T-helper 1 cell (primary cell): Measurements from ENCODE around the gene NSFL1C.
"Not testable (repeated sequence)": the region's sequence is repeated elsewhere in the genome, so short reads cannot be mapped to it uniquely, and the experiment has no call there.

Experiments
- DNase-seq, 5 donors: peaks; one replicate each; pipeline ENCODE4 v3.0.0-alpha.2; 2012 to 2020
- total RNA-seq, 4 donors: gene quantifications; one replicate each; lab custom pipeline; 2026; lab: John Stamatoyannopoulos, UW

The NSFL1C gene
- total RNA-seq = 36.5 to 45.5 (median 43.7) reads per million in 4 donors

DNA sequence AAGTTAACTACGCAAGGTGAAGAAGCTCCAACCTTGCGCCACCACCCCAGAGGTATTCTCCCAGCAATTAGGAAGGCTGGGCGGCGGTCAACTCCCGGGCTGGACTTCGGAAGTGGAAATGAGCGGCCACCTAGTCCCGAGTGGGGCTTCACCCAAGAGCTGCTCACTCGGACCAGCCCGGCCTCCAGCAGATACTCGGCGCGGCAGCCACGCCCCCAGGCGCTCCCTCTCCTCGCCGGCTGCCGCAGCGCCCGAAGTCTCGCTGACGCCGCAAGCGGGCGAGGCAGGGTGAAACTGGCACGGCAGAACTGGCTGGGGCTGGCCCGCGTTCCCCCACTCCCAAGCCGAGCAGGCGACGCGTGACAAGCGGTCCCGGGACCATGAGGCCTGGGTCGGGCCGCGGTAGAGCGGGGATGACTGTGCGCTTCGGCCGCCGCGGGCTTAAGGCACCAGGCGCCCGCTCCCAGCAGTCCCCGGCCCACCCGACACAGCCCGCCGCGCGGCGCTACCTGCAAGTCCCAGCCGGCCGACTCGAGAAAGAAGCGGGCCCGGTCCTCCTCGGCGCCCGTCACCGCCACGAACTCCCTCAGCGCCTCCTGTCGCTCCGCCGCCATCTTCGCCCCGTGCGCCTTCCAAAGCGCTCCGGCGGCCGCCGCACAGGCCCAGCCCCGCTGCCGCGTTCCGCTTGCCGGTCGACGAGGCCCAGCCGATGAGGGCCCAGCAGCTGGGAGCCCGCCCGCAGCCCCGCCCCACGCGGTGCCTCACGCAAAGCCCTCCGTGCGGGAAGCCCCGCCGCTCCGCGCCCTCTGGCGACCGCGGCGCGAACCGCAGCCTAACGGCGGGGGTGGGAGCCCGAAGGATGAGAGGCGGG lies at the start of gene NSFL1C:
NSFL1C (minus strand) TSS at position 639 of the 871 bp plus-strand sequence; CDS start at position 614, 25 bp downstream.
- DNase-seq = peak; percentile 93 to 98 (median 96)

GRCh38 chr20:1513801-1514200 lies 47.2 kb upstream of the NSFL1C start:
- no peak for DNase-seq

DNA sequence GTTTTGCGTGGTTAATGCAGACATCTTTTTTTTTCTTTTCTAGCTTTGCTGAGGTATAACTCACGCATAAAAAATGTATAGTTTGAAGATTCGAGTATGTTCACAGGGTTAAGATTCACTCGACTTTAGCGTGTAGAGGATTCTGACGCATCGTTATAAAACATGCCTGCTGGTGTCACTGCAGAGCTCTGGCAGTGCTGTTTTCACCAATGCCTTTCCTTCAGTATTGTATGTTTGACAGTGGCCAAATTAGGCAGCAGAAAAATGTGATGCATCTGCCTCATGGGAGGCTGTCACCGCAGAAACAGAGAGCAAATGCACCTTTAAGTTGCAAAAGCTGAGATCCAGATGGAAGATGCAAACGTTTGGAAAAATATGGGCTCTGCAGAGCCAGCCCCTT lies 42.6 kb upstream of the NSFL1C start:
- DNase-seq = peak in 3 of 5 donors; percentile 7 to 10 (median 10)

DNA sequence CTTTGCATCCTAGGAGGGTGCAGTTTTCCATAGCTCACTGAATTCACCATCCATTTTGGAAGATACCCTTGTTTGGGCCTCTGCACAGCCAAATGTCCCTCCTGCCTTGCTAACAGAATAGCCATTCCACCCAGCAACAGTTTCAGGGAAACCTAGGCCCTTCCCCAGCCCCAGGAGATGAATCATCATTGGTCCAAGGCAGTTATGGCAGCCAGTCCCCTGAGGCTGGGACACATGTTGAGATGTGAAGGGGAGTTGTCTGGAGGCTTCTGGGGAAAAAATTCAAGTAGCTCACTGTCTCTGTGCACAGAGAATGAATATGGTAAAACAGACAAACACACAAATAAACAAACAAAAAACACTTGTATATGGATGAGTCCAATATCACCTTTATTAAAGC lies 41.9 kb upstream of the NSFL1C start:
- DNase-seq = no peak

DNA sequence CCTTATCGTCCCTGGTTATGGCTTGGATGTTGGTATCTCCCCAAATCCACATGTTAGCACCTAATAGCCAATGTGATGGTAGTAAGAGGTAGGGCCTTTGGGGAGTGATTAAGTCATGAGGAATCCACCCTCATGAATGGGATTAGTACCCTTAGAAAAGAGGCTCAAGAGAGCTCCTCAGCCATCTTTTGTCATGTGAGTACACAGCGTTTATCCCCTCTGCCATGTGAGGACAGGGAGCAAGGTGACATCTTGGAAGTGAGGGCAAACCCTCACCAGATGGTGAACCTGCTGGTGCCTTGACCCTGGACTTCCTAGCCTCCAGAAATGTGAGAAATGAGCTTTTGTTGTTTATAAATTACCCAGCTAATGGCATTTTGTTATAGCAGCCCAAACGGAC lies 40.6 kb upstream of the NSFL1C start:
- DNase-seq = no peak

- DNase-seq = no peak
These were observed 39.2 kb upstream of the NSFL1C start for GRCh38 chr20:1505871-1506270.

DNA sequence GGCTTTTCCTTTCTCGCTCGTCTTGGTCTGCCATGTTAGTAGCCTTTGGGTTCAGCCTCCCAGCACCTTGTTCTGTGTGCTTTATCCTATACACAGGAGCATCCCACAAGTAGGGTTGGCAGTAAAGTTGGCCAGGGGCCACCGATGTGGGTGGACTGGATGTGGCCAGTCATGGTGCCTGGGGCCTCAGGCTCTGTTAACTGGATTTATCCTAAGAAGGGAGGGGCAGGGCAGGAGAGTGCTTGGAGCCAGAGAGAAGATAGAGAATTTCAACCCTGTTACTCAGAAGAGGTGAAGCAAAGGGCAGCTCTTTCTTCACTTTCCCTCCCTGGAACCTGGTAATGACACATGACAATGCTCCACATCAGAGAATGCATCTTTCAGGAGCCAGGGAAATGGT lies 38.7 kb upstream of the NSFL1C start:
- no peak for DNase-seq

- DNase-seq = peak; percentile 39 to 75 (median 67)
These were observed 37.0 kb upstream of the NSFL1C start for GRCh38 chr20:1503564-1504227.

DNA sequence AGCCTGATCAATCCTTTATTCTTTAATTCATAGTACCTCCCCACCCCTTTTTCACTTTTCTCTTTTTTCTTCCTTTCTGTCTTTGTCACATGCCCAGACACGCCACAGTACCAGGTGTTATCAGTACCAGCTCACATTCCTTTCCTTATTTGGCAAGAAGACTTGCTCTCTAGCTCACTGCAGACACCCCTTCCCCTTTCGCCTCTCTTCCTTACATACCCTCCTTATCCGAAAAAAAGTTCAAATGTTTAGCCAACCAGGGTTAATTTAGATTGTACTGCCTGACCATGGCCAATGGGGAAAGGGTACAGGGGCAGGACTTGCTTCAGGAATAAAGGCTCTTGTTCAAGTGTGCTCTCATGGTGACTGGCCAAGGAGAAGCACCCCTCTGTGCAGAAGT lies 33.8 kb upstream of the NSFL1C start:
- DNase-seq = no peak

DNA sequence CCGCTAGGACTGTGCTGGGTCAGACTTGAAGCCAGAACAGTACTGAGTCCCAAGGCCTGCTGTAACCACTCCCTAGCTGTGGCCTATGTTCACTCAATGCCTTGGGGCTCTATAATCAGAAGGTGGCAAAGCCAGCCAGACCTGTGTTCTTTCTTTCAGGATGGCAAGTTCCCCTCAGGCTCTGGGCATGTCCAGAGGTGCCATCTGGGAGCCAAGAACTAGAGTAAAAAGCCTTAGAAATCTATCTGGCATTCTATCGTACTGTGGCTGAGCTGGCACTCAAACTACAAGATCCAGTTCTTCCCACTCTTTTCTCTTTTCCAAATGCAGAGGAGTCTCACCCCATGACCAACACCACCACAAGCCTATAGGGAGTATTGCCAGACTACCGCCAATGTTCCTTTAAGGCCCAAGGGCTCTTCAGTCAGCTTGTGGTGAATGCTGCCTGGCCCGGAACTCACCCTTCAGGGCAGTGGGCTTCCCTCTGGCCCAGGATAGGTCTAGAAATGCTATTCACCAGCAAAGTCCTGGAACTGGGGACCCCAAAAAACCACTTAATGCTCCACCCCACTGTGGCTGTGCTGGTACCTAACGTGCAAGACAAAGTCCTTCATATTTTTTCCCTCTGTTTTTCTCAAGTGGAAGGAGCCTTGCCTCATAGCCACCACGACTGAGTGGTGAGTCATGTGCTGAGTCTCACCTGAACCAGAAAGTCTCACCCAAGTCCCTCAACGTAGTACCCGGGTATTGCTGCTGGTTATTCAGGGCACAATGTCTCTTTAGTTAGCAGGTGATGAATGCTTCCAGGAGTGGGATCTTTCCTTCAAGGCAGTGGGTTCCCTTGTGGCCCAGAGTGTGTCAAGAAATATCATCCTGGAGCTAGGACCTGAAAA lies 33.1 kb upstream of the NSFL1C start:
- no peak for DNase-seq

DNA sequence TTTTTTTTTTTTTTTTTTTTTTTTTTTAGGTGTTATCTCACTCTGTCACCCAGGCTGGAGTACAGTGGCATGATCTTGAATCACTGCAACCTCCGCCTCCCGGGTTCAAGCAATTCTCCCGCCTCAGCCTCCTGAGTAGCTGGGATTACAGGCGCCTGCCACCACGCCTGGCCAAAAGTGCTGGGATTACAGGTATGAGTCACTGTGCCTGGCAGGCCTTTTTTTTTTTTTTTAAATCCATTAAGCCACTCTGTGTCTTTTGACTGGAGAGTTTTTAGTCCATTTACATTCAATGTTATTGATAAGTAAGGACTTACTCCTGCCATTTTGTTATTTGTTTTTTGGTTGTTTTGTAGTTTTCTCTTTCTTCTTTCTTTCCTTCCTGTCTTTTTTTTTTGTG lies 30.7 kb upstream of the NSFL1C start:
- not testable (repeated sequence) for DNase-seq

GRCh38 chr20:1496930-1497329 lies 30.3 kb upstream of the NSFL1C start:
- no peak for DNase-seq

DNA sequence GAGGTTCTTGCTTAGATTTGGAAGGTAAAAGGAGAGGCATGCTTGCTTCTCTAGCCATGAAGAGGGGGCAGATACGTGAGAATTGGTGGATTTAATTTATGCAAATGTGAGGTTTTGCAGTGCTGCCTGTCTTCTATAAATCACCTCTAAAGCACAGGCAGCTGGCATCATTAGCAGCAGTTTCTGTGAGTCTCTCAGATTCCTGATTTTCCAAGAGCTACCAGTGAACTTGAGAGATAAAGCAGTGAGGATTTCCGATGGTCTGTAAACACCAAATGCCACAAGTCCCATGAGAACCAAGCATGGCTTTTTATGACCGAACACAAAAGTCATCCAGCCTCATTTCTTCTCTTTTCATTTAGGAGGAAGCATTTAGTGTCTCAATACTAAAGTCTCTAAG lies 27.8 kb upstream of the NSFL1C start:
- no peak for DNase-seq

- no peak for DNase-seq
These were observed 26.9 kb upstream of the NSFL1C start for GRCh38 chr20:1493536-1493935.

- DNase-seq = no peak
These were observed 25.4 kb upstream of the NSFL1C start for GRCh38 chr20:1491860-1492642.

- no peak for DNase-seq
These were observed 24.7 kb upstream of the NSFL1C start, which contains the start of gene SIRPB2 for GRCh38 chr20:1491281-1491840. Gene SIRPB2 (minus strand): TSS chr20:1491420. CDS start chr20:1491359, 61 bp downstream.

DNA sequence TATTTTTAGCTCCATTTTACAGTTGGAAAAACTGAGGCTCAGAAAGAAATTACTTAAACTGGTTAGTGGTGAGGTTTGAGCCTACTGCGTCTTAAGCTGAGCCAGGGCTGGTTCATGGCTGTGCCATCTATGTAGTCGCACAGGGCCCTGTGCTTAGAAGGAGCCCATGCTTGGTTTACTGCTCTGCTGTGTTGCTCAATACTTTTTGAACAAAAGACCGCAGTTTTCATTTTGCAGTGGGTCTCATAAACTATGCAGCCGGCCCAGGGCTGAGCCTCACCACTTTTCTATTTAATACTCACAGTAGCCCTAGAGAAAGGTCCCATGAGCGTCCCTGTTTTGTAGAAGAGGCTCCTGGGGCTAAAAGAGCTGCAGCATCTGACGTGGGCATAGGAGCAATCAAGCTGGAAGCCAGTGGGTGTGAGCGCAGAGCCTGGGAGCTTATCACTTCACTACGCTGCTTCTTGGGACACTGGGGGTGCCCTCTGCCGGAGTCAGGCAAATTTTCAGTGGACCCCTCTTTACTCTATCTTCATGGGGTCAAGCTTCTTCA lies 24.1 kb upstream of the NSFL1C start:
- no peak for DNase-seq

- DNase-seq = no peak
These were observed 23.3 kb upstream of the NSFL1C start for GRCh38 chr20:1489764-1490436.

- DNase-seq = no peak
These were observed 22.7 kb upstream of the NSFL1C start for GRCh38 chr20:1489325-1489724.

- DNase-seq = no peak
These were observed 19.9 kb upstream of the NSFL1C start for GRCh38 chr20:1486566-1486965.
